Activated gamma-delta T cell treated with Interleukin-2 at 50 U/mL for 16 hours (primary cell): Measurements from ENCODE around the gene MAP3K1.

Experiments
- DNase-seq: peaks from one replicate; pipeline ENCODE4 v3.0.0-alpha.2; 2020

The MAP3K1 gene

DNA sequence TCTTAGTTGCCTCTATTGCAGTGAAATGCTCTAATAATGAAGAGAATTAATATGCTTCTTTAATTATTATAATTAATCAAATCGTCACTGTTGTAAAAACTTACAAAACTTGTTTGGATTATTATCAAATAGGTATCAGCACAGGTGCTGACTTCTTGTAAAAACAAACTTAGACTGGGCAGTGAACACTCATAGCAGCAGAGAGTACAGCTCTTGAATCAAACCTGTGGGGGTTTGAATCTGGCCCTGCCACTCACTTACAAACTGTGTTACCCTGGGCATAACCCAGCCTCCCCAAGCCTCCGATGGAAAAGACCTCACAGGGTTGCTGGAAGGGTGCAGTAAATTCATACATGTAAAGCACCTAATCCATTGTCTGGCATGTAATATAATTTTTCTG is 35.1 kb downstream of the MAP3K1 start:
- DNase-seq, result no peak

DNA sequence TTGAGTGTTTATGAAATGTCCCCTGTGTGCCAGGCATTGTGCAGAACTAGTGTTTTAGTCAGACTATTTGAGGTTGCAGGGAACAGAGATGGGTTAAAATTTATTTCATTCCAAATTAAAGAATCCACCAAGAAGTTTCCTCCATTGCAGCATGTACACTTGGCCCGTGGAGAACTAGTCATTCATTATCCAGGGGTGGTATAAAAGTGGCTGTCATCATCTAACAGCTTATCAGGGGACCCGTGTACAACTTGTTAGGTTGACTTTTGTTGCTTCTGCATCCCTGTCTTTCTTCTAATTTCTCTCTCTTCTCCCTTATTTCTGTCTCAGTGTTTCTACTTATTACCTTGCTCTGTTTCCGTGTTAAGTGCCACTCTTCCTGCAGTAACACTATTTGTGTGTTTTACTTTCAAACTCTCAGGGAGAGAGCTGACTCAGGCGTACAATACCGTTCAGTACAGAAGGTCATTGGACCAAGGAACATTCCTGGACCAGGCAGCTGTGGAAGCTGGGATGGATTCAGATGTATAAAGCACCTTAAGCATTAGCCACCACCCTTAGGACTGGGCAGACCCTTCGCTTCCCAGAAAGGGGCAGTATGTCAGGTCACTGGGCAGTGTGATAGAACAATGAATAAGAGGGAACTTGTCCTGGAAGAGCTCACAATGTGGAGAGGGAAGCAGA is 36.1 kb downstream of the MAP3K1 start:
- DNase-seq, result no peak

DNA sequence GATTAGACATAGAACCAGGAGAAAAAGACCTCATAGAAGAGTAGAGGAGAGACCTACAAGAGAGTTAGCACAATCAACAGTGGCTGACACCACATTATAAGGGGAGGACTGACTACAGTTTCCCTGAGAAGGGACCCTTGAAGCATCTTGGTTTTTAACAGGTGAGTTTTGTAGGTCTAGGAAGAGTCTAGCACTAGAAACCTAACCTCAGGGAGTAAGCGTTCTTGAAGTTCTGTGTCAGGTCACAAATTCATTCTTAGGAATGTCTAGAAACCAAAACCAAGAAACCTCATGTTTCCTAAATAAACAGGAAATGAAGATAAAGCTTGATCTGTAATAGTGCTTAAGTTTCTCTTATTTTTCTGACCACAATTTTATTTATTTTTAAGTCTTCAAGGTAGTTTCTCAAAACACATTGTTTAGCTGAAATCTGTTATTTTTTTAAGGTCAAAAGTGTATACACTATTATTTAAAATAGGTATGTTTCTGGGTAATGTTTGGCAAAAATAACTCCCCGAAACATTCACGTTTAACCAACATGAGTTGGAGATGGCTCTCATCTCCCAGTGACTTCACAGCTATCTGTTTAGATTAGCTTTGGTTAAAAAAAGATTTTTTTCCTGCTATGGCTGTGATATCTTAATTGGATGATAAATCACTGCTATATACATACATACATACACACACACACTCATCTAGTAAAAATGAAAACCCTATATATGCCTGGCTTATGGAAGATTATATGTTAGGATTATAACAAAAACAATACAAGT is 37.1 kb downstream of the MAP3K1 start:
- DNase-seq, result no peak

- no peak for DNase-seq
These were observed 38.3 kb downstream of the MAP3K1 start for GRCh38 chr5:56853698-56854097.

GRCh38 chr5:56854920-56855319 is 39.6 kb downstream of the MAP3K1 start:
- DNase-seq, result no peak

- no peak for DNase-seq
These were observed 41.3 kb downstream of the MAP3K1 start for GRCh38 chr5:56856541-56857178.

- no peak for DNase-seq
These were observed 43.6 kb downstream of the MAP3K1 start for GRCh38 chr5:56858777-56859442.

DNA sequence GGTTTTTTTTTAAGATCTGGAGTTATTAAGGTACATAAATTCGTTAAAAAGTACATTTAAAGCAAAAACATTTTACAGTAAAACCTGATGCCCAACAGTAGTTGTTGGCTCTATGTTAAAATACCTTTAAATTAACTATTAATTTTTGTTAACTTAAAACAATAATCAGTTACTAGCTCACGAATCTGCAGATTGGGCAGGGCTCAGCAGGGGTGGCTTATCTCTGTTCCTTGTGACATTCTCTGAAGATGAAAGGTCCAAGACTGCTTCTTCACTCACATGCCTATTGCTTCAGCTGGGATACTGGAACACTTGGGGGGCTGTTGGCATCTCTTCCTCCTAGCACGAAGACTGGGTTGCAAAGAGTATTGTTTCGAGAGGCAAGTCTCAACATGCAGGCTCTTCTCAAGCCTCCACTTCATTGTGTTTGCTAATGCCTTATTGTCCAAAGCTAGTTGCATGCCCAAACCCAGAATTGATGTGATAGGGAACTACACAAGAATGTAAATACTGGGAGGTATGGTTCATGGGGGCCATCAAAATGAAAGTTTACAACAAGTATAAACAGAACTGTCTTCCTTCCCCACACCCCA is 46.6 kb downstream of the MAP3K1 start:
- no peak for DNase-seq

DNA sequence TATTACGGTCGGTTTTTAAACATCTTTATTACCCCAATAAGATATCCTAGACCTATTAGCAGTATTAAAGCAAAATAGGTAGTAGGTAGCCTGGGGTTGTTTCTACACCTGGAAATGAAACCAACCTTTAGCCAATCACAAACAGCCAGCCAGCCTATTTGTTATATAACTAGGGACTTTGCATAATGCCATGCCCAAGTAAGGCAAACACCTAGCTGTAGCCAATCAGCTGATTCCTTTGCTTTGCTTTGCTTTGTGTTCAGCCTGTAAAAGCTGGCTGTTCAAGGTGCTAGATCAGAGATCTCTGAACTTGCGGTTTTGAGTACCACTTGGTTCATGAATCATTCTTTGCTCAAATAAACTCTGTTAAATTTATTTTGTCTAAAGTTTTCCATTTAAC is 47.6 kb downstream of the MAP3K1 start:
- DNase-seq, result no peak

- DNase-seq, result no peak
These were observed 56.4 kb downstream of the MAP3K1 start for GRCh38 chr5:56871777-56872176.

- DNase-seq, result no peak
These were observed 57.7 kb downstream of the MAP3K1 start for GRCh38 chr5:56873056-56873455.

DNA sequence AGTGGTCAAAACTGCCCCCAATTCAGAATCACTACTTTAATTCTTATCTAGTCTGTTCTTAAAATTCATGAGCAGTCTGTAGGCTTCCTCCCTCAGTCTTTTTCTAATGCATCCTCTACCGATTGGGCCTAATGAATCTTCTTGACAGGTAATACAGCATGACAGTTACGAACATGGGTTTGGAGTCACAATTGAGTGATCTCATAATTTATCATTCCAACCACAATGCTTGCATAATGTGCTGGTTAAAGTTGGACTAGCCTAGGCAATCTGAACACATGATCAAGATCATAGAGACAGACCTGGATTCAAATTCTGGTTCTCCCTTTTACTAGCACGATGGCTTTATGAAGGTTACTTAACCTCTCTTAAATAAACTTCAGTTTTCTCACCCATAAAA is 61.0 kb downstream of the MAP3K1 start:
- no peak for DNase-seq

GRCh38 chr5:56881571-56881970 is 66.2 kb downstream of the MAP3K1 start:
- no peak for DNase-seq

DNA sequence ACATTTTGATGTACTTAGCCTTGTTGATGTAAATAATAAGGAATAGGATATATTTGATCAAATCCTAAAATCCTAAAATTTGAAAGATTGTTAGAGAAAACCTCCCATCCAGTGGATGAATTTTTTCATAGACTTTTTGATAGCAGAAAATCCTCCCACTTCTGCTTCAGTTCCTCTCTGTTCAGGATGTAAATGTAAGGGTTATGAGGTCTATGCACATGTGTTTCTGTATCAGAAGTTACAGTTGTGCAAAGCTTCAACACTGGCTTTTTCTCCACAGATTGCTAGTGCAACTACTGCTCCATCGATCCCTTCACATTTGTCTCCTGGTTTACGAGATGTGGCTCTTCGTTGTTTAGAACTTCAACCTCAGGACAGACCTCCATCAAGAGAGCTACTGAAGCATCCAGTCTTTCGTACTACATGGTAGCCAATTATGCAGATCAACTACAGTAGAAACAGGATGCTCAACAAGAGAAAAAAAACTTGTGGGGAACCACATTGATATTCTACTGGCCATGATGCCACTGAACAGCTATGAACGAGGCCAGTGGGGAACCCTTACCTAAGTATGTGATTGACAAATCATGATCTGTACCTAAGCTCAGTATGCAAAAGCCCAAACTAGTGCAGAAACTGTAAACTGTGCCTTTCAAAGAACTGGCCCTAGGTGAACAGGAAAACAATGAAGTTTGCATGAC is 78.1 kb downstream of the MAP3K1 start:
- DNase-seq, result no peak

DNA sequence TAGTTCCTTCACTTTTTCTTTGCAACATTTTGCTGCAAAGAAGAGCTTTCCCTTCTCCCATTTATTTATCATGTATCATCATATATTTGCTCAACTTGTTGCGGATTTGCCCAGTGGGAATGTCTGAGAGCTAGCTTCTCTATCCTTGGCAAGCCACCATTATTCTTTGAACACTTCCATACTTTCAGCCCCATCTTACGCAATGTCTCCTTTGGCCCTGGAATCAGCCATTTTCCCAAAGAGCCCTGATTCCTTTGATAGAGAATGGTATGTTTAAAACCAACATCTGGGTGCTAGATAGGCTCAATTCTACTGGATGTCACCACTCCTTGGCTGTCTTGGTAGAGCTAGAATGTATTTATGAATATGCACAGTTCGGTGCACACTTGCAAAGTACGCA is 81.4 kb downstream of the MAP3K1 start:
- no peak for DNase-seq

DNA sequence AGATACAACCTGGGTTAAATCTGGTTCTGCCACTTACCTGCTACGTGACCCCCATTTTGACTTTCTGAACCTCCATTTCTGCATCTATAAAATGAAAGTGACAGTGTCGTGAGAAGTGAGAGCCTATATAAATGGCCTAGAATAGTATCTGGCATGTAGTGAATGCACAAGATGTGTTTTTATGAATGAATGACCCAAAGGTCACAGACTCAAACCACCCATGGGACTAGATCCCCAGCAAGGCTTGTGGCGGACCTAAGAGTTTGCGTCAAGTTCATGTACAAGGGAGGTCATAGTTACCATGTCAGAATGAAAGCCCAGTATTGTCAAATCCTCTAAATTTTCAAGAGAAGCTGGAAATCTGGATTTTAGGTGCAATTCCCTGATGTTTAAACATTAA is 82.9 kb downstream of the MAP3K1 start:
- DNase-seq, result no peak

GRCh38 chr5:56900395-56900794 is 85.0 kb downstream of the MAP3K1 start:
- DNase-seq, result no peak

- DNase-seq, result peak; percentile 21
These were observed 85.7 kb downstream of the MAP3K1 start for GRCh38 chr5:56900858-56901578.

GRCh38 chr5:56908942-56909293 is 93.6 kb downstream of the MAP3K1 start:
- DNase-seq, result no peak

- DNase-seq, result peak; percentile 86
These were observed 94.2 kb downstream of the MAP3K1 start, which contains the start of gene SETD9 for GRCh38 chr5:56909294-56910209. TSS of gene SETD9 (plus strand) at chr5:56909596. CDS start at chr5:56909646, 50 bp downstream.
